AG04450 (cell line): Measurements from ENCODE around the gene MBNL1. TPM values are rescaled to one million over a fixed set of nuclear protein-coding genes. Genes with fewer than 3 reads are reported as not detected.

ENCODE experiments used
- CTCF ChIA-PET: fragments of 300-600, 350-600 bp; formaldehyde crosslinking; extraction: SDS; loops from one replicate; lab custom pipeline; 2022; ENCODE audit warnings: antibody characterized with exemption, inconsistent platforms; lab: Charles Lee
- POLR2A ChIA-PET: fragments of 350-600 bp; formaldehyde crosslinking; extraction: SDS; loops from one replicate; lab custom pipeline; 2021; ENCODE audit warnings: antibody characterized with exemption, inconsistent platforms; lab: Yijun Ruan, JAX
- DNase-seq: peaks from one replicate; pipeline ENCODE4 v3.0.0-alpha.2; 2011; ENCODE audit warnings: low read depth, low spot score
- H3K27ac ChIP-seq: one replicate; pipeline ENCODE4 v1.5.1; 2012; ENCODE audit warnings: low read depth, low read length, control low read depth
- H3K27me3 ChIP-seq: one replicate; pipeline ENCODE4 v1.6.0; 2012; ENCODE audit warnings: low read length; ENCODE audit not compliant: control insufficient read depth, insufficient read depth
- H3K4me3 ChIP-seq: 2 replicates; pipeline ENCODE4 v1.5.1; 2011; ENCODE audit warnings: mild to moderate bottlenecking, low read depth, low read length, control low read depth
- H3K9me3 ChIP-seq: 2 replicates; pipeline ENCODE4 v1.5.1; 2012; ENCODE audit warnings: low read length; ENCODE audit not compliant: control insufficient read depth, insufficient read depth
- polyA plus RNA-seq: library from polyadenylated mRNA; depleted of rRNA; stranded (reverse); fragments of >200 nt; gene quantifications from 2 replicates; pipeline ENCODE4 v1.2.3, GENCODE V29; 2011
- TF ChIP-seq, protein P1 (sequence below): IDR thresholded peaks from 2 replicates; pipeline ENCODE4 v1.5.1; 2011; ENCODE audit warnings: low read depth, low read length, control low read depth, inconsistent platforms

MBNL1 gene
- polyA plus RNA-seq, 1 experiment, result 92.1 TPM

DNA sequence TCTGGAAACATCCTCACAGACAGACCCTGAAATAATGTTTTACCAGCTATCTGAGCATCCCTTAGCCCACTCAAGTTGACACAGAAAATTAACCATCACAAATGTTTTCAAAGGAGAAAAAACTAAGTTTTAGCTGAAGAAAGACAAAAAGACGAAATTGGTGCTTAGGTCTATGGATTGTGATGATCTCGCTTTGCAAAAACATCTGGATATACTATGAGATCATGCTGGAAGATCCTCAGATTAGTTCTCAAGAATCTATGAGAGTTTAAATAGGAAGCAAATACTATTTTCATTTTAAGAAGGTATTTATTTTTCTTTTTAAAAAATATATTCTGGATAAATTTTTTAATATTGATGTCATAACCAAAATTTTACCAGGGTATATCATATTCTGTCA, 42.6 kb upstream of the MBNL1 start:
- TF ChIP-seq, protein P1, sequence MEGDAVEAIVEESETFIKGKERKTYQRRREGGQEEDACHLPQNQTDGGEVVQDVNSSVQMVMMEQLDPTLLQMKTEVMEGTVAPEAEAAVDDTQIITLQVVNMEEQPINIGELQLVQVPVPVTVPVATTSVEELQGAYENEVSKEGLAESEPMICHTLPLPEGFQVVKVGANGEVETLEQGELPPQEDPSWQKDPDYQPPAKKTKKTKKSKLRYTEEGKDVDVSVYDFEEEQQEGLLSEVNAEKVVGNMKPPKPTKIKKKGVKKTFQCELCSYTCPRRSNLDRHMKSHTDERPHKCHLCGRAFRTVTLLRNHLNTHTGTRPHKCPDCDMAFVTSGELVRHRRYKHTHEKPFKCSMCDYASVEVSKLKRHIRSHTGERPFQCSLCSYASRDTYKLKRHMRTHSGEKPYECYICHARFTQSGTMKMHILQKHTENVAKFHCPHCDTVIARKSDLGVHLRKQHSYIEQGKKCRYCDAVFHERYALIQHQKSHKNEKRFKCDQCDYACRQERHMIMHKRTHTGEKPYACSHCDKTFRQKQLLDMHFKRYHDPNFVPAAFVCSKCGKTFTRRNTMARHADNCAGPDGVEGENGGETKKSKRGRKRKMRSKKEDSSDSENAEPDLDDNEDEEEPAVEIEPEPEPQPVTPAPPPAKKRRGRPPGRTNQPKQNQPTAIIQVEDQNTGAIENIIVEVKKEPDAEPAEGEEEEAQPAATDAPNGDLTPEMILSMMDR, result no peak
- no peak for DNase-seq
- Histone ChIP-seq H3K27me3 (no peaks in the 10 kb centered on the region), H3K4me3 (no peak overlapping the region), H3K9me3 (no peaks in the 10 kb centered on the region), H3K27ac (no peak overlapping the region)
- CTCF ChIA-PET, result no interaction called here
- POLR2A ChIA-PET, result no interaction called here

DNA sequence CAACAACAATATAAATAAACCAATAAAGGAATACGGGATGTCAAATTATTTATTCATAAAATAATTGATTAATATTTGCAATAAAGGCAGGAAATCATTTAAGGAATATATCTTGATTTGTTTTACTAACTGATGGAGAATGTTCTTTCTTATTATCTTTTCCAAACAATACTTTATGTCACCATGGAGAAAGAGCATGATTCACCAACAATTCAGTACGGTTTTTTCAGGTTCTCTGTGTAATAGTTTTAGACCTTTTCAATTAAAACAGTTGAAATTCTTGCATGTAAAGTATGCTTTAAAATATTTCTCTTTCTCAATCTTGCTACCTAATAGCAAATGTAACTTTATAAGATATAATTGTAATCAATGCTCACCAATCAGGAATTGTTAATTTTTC, 41.7 kb upstream of the MBNL1 start:
- Histone ChIP-seq H3K27me3 (no peaks in the 10 kb centered on the region), H3K4me3 (no peak overlapping the region), H3K9me3 (no peaks in the 10 kb centered on the region), H3K27ac (no peak overlapping the region)
- CTCF ChIA-PET, result no interaction called here
- POLR2A ChIA-PET, result no interaction called here
- DNase-seq, result no peak
- TF ChIP-seq, protein P1, result no peak

DNA sequence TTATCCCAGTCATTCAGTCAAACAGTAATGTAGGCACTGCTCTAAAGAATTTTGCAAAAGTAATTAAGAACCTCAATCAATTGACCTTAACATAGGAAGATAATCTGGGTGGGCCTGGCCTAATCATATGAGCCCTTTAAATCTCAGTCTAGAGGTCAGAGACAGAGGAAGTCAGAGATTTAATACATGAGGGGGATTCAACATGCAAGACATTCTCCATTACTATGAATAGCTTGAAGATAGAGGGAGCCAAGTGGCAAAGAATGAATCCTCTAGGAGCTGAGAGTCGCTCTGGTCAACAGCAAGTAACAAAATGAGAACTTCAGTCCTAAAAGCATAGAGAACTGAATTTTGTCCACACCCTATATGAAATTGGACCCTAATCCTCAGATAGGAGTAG, 39.0 kb upstream of the MBNL1 start:
- no peak overlapping the region for H3K27ac ChIP-seq
- TF ChIP-seq, protein P1, result no peak
- ChIA-PET CTCF (no interaction called here), POLR2A (no interaction called here)
- H3K27me3 ChIP-seq, result no peaks in the 10 kb centered on the region
- H3K4me3 ChIP-seq, result no peak overlapping the region
- H3K9me3 ChIP-seq, result no peaks in the 10 kb centered on the region
- no peak for DNase-seq

DNA sequence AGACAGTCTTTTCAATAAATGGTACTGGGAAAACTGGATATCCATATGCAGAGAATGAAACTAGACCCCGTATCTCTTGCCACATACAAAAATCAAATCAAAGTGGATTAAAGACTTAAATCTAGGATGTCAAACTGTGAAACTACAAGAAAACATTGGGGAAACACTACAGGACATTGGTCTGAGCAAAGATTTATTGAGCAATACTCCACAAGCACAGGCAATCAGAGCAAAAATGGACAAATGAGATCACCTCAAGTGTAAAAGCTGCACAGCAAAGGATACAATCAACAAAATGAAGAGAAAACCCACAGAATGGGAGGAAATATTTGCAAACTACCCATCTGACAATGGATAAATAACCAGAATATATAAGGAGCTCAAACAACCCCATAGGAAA, 38.4 kb upstream of the MBNL1 start:
- DNase-seq, result no peak
- ChIA-PET CTCF (no interaction called here), POLR2A (no interaction called here)
- TF ChIP-seq, protein P1, result no peak
- Histone ChIP-seq H3K4me3 (no peak overlapping the region), H3K9me3 (no peaks in the 10 kb centered on the region), H3K27me3 (no peaks in the 10 kb centered on the region), H3K27ac (no peak overlapping the region)

DNA sequence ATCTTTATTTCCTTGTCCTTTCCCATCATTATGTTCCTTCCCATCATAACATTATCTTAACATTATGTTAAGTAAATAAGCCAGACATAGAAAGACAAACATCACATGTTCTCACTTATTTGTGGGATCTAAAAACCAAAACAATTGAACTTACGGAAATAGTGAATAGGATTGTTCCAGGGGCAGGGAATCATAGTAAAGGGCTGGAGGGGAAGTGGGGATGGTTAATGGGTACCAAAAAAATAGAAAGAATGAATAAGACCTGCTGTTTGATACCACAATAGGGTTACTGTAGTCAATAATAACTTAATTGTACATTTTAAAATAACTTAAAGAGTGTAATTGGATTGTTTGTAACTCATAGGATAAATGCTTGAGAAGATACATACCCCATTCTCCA, 36.7 kb upstream of the MBNL1 start:
- POLR2A ChIA-PET, result no interaction called here
- Histone ChIP-seq H3K27ac (no peak overlapping the region), H3K9me3 (no peaks in the 10 kb centered on the region), H3K27me3 (no peaks in the 10 kb centered on the region), H3K4me3 (no peak overlapping the region)
- CTCF ChIA-PET, result no interaction called here
- no peak for DNase-seq
- TF ChIP-seq, protein P1, result no peak
